Activated gamma-delta T cell (primary cell): Measurements from ENCODE around the gene KIAA0825.
A peak's percentile ranks its signal among the peaks of the same experiment; 100 is the strongest.
"Not testable (repeated sequence)": the region's sequence is repeated elsewhere in the genome, so short reads cannot be mapped to it uniquely, and the experiment has no call there.

Experiments
- DNase-seq: peaks from one replicate; lab custom pipeline; 2025; lab: John Stamatoyannopoulos, UW

KIAA0825 gene

GRCh38 chr5:94170158-94170557 is 448.2 kb downstream of the KIAA0825 start:
- not testable (repeated sequence) for DNase-seq

- DNase-seq = no peak
These were observed 450.3 kb downstream of the KIAA0825 start for GRCh38 chr5:94168151-94168550.

GRCh38 chr5:94161801-94162200 is 456.6 kb downstream of the KIAA0825 start:
- DNase-seq = no peak

- no peak for DNase-seq
These were observed 459.3 kb downstream of the KIAA0825 start for GRCh38 chr5:94159144-94159543.

- no peak for DNase-seq
These were observed 460.5 kb downstream of the KIAA0825 start for GRCh38 chr5:94157704-94158539.

- no peak for DNase-seq
These were observed 463.7 kb downstream of the KIAA0825 start for GRCh38 chr5:94154672-94155071.

GRCh38 chr5:94153736-94154450 is 464.5 kb downstream of the KIAA0825 start:
- DNase-seq = no peak

GRCh38 chr5:94143621-94144020 is 474.8 kb downstream of the KIAA0825 start:
- DNase-seq = not testable (repeated sequence)

- no peak for DNase-seq
These were observed 478.1 kb downstream of the KIAA0825 start for GRCh38 chr5:94140300-94140699.

- no peak for DNase-seq
These were observed 488.3 kb downstream of the KIAA0825 start for GRCh38 chr5:94130077-94130476.

- no peak for DNase-seq
These were observed 493.3 kb downstream of the KIAA0825 start for GRCh38 chr5:94125107-94125506.

GRCh38 chr5:94116317-94116716 is 502.1 kb downstream of the KIAA0825 start:
- not testable (repeated sequence) for DNase-seq

GRCh38 chr5:94113087-94113486 is 505.3 kb downstream of the KIAA0825 start:
- DNase-seq = no peak

GRCh38 chr5:94111209-94112004 is 507.0 kb downstream of the KIAA0825 start:
- peak; percentile 83 for DNase-seq

GRCh38 chr5:94103514-94104245 is 514.7 kb downstream of the KIAA0825 start:
- no peak for DNase-seq
